ENCODE results near the gene RPE. TPM values are rescaled to one million over a fixed set of nuclear protein-coding genes. Genes with fewer than 3 reads are reported as not detected.

Gene RPE
- total RNA-seq, 1 donor from 2014 or later, result 45.1 TPM

- no peak overlapping the region for H3K27ac ChIP-seq
- no peaks in the 10 kb centered on the region for H3K4me1 ChIP-seq
- no peaks in the 10 kb centered on the region for H3K27me3 ChIP-seq (ENCODE audit: low read depth)
- no peak for TF ChIP-seq CTCF (IDR thresholded peaks at IDR 0.05)
- H3K4me3 ChIP-seq, result no peak overlapping the region
- no peaks in the 10 kb centered on the region for H3K9me3 ChIP-seq
- intact Hi-C loops (cut with DNase I), result no loop called here
- no peak for DNase-seq
- peaks cover 27% of the 10 kb centered on the region for H3K36me3 ChIP-seq
- no peak for ATAC-seq
Observed at GRCh38 chr2:210038078-210038477, 35.6 kb downstream of the RPE start.

- DNase-seq, result no peak
- intact Hi-C loops (cut with DNase I), result no loop called here
- Histone ChIP-seq H3K27me3 (ENCODE audit: low read depth) (no peaks in the 10 kb centered on the region), H3K4me1 (no peaks in the 10 kb centered on the region), H3K27ac (no peak overlapping the region), H3K4me3 (no peak overlapping the region), H3K9me3 (peaks cover 6% of the 10 kb centered on the region), H3K36me3 (peaks cover 24% of the 10 kb centered on the region)
- no peak for ATAC-seq
- no peak for TF ChIP-seq CTCF (IDR thresholded peaks at IDR 0.05)
Observed at GRCh38 chr2:210046851-210047500, 44.5 kb downstream of the RPE start.

GRCh38 chr2:210049831-210050230 lies 47.4 kb downstream of the RPE start:
- no peak for TF ChIP-seq CTCF (IDR thresholded peaks at IDR 0.05)
- no peak for ATAC-seq
- Histone ChIP-seq H3K4me1 (no peaks in the 10 kb centered on the region), H3K9me3 (peaks cover 12% of the 10 kb centered on the region), H3K27ac (no peak overlapping the region), H3K27me3 (ENCODE audit: low read depth) (no peaks in the 10 kb centered on the region), H3K4me3 (no peak overlapping the region), H3K36me3 (peaks cover 2% of the 10 kb centered on the region)
- no peak for DNase-seq
- intact Hi-C loops (cut with DNase I), result no loop called here

GRCh38 chr2:210050885-210051284 lies 48.4 kb downstream of the RPE start:
- intact Hi-C loops (cut with DNase I), result no loop called here
- H3K9me3 ChIP-seq, result peaks cover 12% of the 10 kb centered on the region
- H3K27ac ChIP-seq, result no peak overlapping the region
- DNase-seq (no peak), ATAC-seq (no peak)
- H3K4me3 ChIP-seq, result no peak overlapping the region
- no peaks in the 10 kb centered on the region for H3K4me1 ChIP-seq
- H3K27me3 ChIP-seq (ENCODE audit: low read depth), result no peaks in the 10 kb centered on the region
- no peak for TF ChIP-seq CTCF (IDR thresholded peaks at IDR 0.05)
- H3K36me3 ChIP-seq, result no peaks in the 10 kb centered on the region

- intact Hi-C loops (cut with DNase I), result no loop called here
- H3K4me3 ChIP-seq, result no peak overlapping the region
- H3K9me3 ChIP-seq, result peaks cover 6% of the 10 kb centered on the region
- ATAC-seq, result no peak
- DNase-seq, result no peak
- TF ChIP-seq CTCF (IDR thresholded peaks at IDR 0.05), result no peak
- H3K36me3 ChIP-seq, result no peaks in the 10 kb centered on the region
- no peaks in the 10 kb centered on the region for H3K27me3 ChIP-seq (ENCODE audit: low read depth)
- no peaks in the 10 kb centered on the region for H3K4me1 ChIP-seq
- H3K27ac ChIP-seq, result no peak overlapping the region
Observed at GRCh38 chr2:210054696-210055095, 52.3 kb downstream of the RPE start.
